OCI-LY7 (cell line): ENCODE results near the gene TEX22.

Source experiments
- EZH2phosphoT487 ChIP-seq: fragments of 200-600 bp; sonication (generic); IDR thresholded peaks from 2 replicates; pipeline ENCODE4 v1.6.1; 2018; ENCODE audit warnings: low read depth, borderline replicate concordance, mild to moderate bottlenecking, mixed run types, antibody characterized with exemption, low read length, moderate library complexity, mixed read lengths
- TF ChIP-seq, protein P1 (sequence below): fragments of 200-600 bp; sonication (generic); conservative IDR thresholded peaks from 2 replicates; pipeline ENCODE4 v1.5.1; 2014; ENCODE audit warnings: mild to moderate bottlenecking, antibody characterized with exemption, low read length, moderate library complexity, mixed read lengths

DNA sequence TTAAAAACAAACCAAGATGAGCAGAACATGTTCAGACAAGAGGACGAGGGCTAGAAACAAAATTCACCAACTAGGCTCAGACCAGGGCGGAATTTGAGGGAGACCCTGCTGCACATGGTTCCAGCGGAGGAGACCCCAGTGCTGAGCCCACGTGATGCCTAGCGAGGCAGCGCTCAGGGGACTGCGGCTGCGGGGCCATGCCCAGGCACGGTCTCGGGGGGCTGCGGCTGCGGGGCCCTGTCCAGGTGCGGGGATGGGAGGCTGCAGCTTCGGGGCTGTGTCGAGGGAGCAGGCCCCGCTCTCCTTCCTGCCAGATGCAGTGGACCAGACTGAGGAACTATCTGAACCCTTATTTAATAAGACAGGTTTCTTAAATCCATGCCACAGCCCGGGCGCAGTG lies 63.6 kb downstream of the TEX22 start:
- TF ChIP-seq, protein P1, sequence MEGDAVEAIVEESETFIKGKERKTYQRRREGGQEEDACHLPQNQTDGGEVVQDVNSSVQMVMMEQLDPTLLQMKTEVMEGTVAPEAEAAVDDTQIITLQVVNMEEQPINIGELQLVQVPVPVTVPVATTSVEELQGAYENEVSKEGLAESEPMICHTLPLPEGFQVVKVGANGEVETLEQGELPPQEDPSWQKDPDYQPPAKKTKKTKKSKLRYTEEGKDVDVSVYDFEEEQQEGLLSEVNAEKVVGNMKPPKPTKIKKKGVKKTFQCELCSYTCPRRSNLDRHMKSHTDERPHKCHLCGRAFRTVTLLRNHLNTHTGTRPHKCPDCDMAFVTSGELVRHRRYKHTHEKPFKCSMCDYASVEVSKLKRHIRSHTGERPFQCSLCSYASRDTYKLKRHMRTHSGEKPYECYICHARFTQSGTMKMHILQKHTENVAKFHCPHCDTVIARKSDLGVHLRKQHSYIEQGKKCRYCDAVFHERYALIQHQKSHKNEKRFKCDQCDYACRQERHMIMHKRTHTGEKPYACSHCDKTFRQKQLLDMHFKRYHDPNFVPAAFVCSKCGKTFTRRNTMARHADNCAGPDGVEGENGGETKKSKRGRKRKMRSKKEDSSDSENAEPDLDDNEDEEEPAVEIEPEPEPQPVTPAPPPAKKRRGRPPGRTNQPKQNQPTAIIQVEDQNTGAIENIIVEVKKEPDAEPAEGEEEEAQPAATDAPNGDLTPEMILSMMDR, result no peak
- TF ChIP-seq EZH2phosphoT487, result no peak
